ENCODE data around the gene CDC42SE2. TPM values are rescaled to one million over a fixed set of nuclear protein-coding genes. Genes with fewer than 3 reads are reported as not detected.
"Not testable (repeated sequence)": the region's sequence is repeated elsewhere in the genome, so short reads cannot be mapped to it uniquely, and the experiment has no call there.

The CDC42SE2 gene
- total and polyA plus RNA-seq, 3 experiments from 2014 or later, result 125 to 460 (median 131) TPM

DNA sequence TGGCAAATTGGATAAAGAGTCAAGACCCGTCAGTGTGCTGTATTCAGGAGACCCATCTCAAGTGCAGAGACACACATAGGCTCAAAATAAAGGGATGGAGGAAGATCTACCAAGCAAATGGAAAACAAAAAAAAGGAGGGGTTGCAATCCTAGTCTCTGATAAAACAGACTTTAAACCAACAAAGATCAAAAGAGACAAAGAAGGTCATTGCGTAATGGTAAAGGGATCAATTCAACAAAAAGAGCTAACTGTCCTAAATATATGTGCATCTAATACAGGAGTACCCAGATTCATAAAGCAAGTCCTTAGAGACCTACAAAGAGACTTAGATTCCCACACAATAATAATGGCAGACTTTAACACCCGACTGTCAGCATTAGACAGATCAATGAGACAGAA, 82.4 kb downstream of the CDC42SE2 start:
- POLR2A ChIA-PET; DNase-seq; H3K27ac ChIP-seq (ENCODE audit: low read depth, low read length); H3K4me3 ChIP-seq (ENCODE audit: low read length); H3K9me3 Mint-ChIP-seq; H3K9me3 ChIP-seq (ENCODE audit: low read length); H3K27me3 ChIP-seq (ENCODE audit: insufficient read depth, low read length, poor library complexity, severe bottlenecking); H3K27me3 Mint-ChIP-seq; H3K36me3 ChIP-seq (ENCODE audit: insufficient read depth, low read length): not testable (repeated sequence)
- H3K27ac Mint-ChIP-seq, result peak overlapping the region in 7 of 8 donors; percentile 52 to 93 (median 83)
- peaks cover 23% of the 10 kb centered on the region for H3K4me1 ChIP-seq (ENCODE audit: insufficient read depth, low read length)
- peaks cover 66 to 91% (median 81%) of the 10 kb centered on the region in 3 donors for H3K4me1 Mint-ChIP-seq
- CTCF ChIA-PET, result interaction anchor here (1.7 kb wide), 1 partner anchor 10 kb away, joined by 5 read pairs; no protein-coding TSS in a partner anchor
- peak overlapping the region in 2 of 7 donors; percentile 5 to 6 for H3K4me3 Mint-ChIP-seq
- peaks cover 14 to 80% (median 46%) of the 10 kb centered on the region in 3 donors for H3K36me3 Mint-ChIP-seq

DNA sequence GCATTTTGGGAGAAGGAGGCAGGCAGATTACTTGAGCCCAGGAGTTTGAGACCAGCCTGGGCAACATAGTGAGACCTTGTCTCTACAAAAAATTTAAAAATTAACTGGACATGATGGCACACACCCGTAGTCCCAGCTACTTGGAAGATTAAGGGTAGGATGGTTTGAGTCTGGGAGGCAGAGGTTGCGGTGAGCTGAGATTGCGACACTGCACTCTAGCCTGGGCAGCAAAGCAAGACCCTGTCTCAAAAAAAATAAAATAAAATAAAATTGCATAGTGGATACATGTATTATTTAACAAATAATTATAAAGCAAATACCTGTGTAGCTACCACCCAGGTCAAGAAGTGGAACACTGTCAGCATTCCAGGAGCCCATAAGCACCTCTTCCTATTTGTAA, 90.1 kb downstream of the CDC42SE2 start:
- no peak for DNase-seq
- Histone ChIP-seq H3K36me3 (ENCODE audit: insufficient read depth, low read length) (no peaks in the 10 kb centered on the region), H3K4me3 (ENCODE audit: low read length) (no peak overlapping the region), H3K9me3 (ENCODE audit: low read length) (no peaks in the 10 kb centered on the region), H3K27ac (ENCODE audit: low read depth, low read length) (no peak overlapping the region), H3K27me3 (ENCODE audit: insufficient read depth, low read length, poor library complexity, severe bottlenecking) (no peaks in the 10 kb centered on the region), H3K4me1 (ENCODE audit: insufficient read depth, low read length) (peaks cover 43% of the 10 kb centered on the region)
- Mint-ChIP-seq H3K27ac (peak overlapping the region in 5 of 8 donors; percentile 28 to 89 (median 56)), H3K9me3 (no peaks in the 10 kb centered on the region), H3K4me1 (peaks cover 52 to 82% (median 69%) of the 10 kb centered on the region in 3 donors), H3K36me3 (peaks cover 0 to 46% (median 3%) of the 10 kb centered on the region in 3 donors), H3K27me3 (peaks cover 0 to 1% of the 10 kb centered on the region in 2 donors), H3K4me3 (no peak overlapping the region)
- ChIA-PET POLR2A (no interaction called here), CTCF (interaction anchor here (0.6 to 1.1 kb wide), 2 partner anchors 33 to 164 kb away, joined by 3 read pairs; no protein-coding TSS in a partner anchor)

DNA sequence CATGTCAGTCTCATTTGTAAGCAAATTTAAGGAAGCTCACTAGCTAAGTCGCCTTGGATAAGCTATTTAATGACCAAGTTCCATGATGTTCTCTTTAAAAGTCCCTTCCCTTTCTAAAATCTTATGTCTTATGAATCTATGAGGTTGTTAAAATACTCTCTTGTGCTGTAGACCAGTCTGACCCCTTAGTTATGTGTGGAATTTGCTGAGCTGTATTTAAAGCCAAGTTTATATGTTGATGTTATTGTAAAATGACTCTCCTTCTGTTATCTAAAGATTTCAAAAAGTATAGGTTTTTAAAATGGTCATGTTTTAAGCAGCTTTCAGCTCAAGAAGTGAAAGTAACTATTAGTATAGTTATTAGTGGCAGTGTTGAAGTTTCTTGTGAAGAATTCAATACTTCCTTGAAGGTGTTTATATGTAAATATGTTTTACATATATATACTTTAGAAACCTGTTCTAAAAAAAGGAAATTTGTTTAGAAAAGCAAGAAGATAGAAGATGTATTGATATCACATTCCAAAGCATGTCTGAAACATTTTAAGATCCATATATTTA, 92.2 kb downstream of the CDC42SE2 start:
- H3K4me1 ChIP-seq (ENCODE audit: insufficient read depth, low read length), result peaks cover 43% of the 10 kb centered on the region
- H3K36me3 ChIP-seq (ENCODE audit: insufficient read depth, low read length), result peaks cover 9% of the 10 kb centered on the region
- H3K27ac ChIP-seq (ENCODE audit: low read depth, low read length), result no peak overlapping the region
- Mint-ChIP-seq H3K27ac (peak overlapping the region; percentile 48 to 97 (median 77)), H3K9me3 (no peaks in the 10 kb centered on the region), H3K4me3 (peak overlapping the region in 6 of 7 donors; percentile 0 to 70 (median 38)), H3K4me1 (peaks cover 56 to 86% (median 78%) of the 10 kb centered on the region in 3 donors), H3K36me3 (peaks cover 3 to 55% (median 6%) of the 10 kb centered on the region in 3 donors), H3K27me3 (peaks cover 0 to 1% of the 10 kb centered on the region in 2 donors)
- H3K27me3 ChIP-seq (ENCODE audit: insufficient read depth, low read length, poor library complexity, severe bottlenecking), result no peaks in the 10 kb centered on the region
- no peaks in the 10 kb centered on the region for H3K9me3 ChIP-seq (ENCODE audit: low read length)
- DNase-seq, result no peak
- no peak overlapping the region for H3K4me3 ChIP-seq (ENCODE audit: low read length)
- ChIA-PET CTCF (interaction anchor here (0.8 to 3.3 kb wide), 6 partner anchors 9 to 191 kb away, joined by 3 to 19 read pairs (median 4); partner anchors contain the start of gene HINT1), POLR2A (interaction anchor here (0.6 to 2.1 kb wide), 6 partner anchors 22 to 93 kb away, joined by 3 to 9 read pairs (median 6); partner anchors contain the start of gene CDC42SE2)

DNA sequence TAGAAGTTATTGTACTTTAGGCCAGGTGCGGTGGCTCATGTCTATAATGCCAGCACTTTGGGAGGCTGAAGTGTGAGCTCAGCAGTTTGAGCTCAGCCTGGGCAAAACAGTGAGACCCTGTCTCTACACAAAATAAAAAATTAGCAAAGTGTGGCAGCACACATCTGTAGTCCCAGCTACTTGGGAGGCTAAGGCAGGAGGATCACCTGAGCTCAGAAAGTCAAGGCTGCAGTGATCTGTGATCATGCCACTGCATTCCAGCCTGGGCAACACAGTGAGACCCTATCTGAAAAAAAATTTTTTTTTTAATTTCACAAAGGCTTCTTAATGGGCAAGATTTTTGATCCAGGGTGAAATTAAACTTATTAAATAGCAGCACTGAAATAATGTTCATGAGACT, 92.8 kb downstream of the CDC42SE2 start:
- Histone ChIP-seq H3K9me3 (ENCODE audit: low read length) (no peaks in the 10 kb centered on the region), H3K36me3 (ENCODE audit: insufficient read depth, low read length) (peaks cover 9% of the 10 kb centered on the region), H3K27me3 (ENCODE audit: insufficient read depth, low read length, poor library complexity, severe bottlenecking) (no peaks in the 10 kb centered on the region), H3K4me3 (ENCODE audit: low read length) (no peak overlapping the region), H3K4me1 (ENCODE audit: insufficient read depth, low read length) (peaks cover 49% of the 10 kb centered on the region), H3K27ac (ENCODE audit: low read depth, low read length) (no peak overlapping the region)
- H3K27ac Mint-ChIP-seq, result peak overlapping the region; percentile 46 to 96 (median 66)
- H3K36me3 Mint-ChIP-seq, result peaks cover 4 to 57% (median 6%) of the 10 kb centered on the region in 3 donors
- no peaks in the 10 kb centered on the region for H3K9me3 Mint-ChIP-seq
- H3K4me3 Mint-ChIP-seq, result peak overlapping the region in 1 of 7 donors; percentile 43
- peaks cover 61 to 89% (median 83%) of the 10 kb centered on the region in 3 donors for H3K4me1 Mint-ChIP-seq
- DNase-seq, result no peak
- POLR2A ChIA-PET, result interaction anchor here (1.0 to 2.1 kb wide), 4 partner anchors 22 to 93 kb away, joined by 3 to 9 read pairs (median 8); partner anchors contain the start of gene CDC42SE2
- peaks cover 0 to 1% of the 10 kb centered on the region in 2 donors for H3K27me3 Mint-ChIP-seq
- CTCF ChIA-PET, result interaction anchor here (0.8 to 3.3 kb wide), 5 partner anchors 10 to 191 kb away, joined by 3 to 19 read pairs (median 5); partner anchors contain the start of gene HINT1

DNA sequence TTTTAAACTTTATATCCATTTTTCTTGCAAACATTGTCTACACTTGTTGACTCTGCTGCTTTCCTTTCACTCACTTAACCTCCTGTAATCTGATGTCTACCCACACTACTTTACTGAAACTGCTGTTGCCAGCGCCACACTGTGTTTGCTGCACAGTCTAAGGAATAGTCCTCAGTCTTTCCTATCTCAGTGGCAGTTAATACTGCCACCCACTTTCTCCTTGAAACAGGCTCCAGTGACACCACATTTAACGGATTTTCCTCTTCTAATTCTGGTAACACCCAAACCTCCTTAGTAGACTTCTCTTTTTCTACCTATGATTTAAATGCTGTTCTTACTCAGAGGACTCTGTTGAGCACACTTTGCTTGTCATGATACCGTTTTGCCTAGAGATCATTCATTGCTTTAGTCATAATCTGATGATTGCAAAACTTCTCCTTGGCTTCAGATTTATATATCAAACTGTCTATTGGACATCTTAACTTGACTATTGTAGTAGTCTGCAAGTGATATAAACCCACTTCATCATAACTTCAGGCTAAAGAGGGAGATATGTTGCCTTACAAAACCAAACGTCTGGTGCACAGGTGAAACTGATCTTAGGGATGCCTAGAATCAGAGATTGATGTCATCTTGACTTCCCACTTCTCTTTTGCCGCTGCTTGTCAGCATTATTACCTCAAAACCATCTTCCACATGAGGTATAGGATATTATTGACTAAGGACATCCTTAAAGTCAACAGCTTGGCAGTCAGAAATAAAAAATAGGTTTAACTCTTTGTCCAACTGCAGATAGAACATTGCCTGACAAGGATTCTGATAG, 94.1 kb downstream of the CDC42SE2 start:
- H3K27me3 Mint-ChIP-seq, result no peaks in the 10 kb centered on the region
- no peak overlapping the region for H3K4me3 ChIP-seq (ENCODE audit: low read length)
- peak overlapping the region in 6 of 7 donors; percentile 7 to 70 (median 30) for H3K4me3 Mint-ChIP-seq
- H3K4me1 ChIP-seq (ENCODE audit: insufficient read depth, low read length), result peaks cover 49% of the 10 kb centered on the region
- CTCF ChIA-PET, result interaction anchor here (0.8 to 2.6 kb wide), 4 partner anchors 24 to 193 kb away, joined by 3 to 12 read pairs (median 3); partner anchors contain the start of genes CDC42SE2 and HINT1
- H3K27ac ChIP-seq (ENCODE audit: low read depth, low read length), result no peak overlapping the region
- H3K9me3 Mint-ChIP-seq, result no peaks in the 10 kb centered on the region
- H3K36me3 ChIP-seq (ENCODE audit: insufficient read depth, low read length), result peaks cover 9% of the 10 kb centered on the region
- H3K27ac Mint-ChIP-seq, result peak overlapping the region; percentile 74 to 96 (median 86)
- peaks cover 6 to 61% (median 6%) of the 10 kb centered on the region in 3 donors for H3K36me3 Mint-ChIP-seq
- POLR2A ChIA-PET, result no interaction called here
- no peaks in the 10 kb centered on the region for H3K9me3 ChIP-seq (ENCODE audit: low read length)
- peaks cover 64 to 93% (median 83%) of the 10 kb centered on the region in 3 donors for H3K4me1 Mint-ChIP-seq
- no peak for DNase-seq
- no peaks in the 10 kb centered on the region for H3K27me3 ChIP-seq (ENCODE audit: insufficient read depth, low read length, poor library complexity, severe bottlenecking)

DNA sequence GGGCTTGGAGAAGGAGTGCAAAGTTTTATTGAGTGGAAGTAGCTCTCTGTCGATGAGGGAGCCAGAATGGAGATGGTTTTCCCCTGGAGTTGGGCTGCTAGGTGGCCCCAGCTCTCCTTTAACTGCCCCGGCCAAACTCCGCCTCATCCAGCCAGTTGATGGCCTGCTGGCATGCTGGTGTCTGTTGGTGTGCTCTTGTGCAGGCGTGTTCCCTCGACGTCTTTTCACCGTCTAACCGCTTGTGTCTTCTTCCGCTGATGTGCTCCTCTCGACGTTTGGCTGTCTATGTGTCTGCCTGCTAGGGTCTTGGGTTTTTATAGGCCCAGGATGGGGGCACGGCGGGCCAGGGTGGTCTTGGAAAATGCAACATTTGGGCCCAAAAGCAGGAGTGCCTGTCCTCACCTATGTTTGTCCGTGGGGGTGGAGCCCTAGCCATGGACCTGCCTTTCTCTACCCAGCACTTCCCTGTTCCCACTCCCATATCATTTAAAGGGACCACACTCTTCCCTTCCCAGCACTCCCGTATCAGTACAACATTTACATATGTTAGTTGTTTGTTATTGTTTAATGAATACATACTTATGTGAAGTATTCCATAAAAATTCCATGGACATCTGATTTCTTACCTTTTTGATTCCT, 97.9 kb downstream of the CDC42SE2 start:
- no peaks in the 10 kb centered on the region for H3K27me3 Mint-ChIP-seq
- no peaks in the 10 kb centered on the region for H3K9me3 Mint-ChIP-seq
- Histone ChIP-seq H3K36me3 (ENCODE audit: insufficient read depth, low read length) (peaks cover 9% of the 10 kb centered on the region), H3K27me3 (ENCODE audit: insufficient read depth, low read length, poor library complexity, severe bottlenecking) (no peaks in the 10 kb centered on the region), H3K4me3 (ENCODE audit: low read length) (no peak overlapping the region), H3K27ac (ENCODE audit: low read depth, low read length) (no peak overlapping the region), H3K4me1 (ENCODE audit: insufficient read depth, low read length) (peaks cover 63% of the 10 kb centered on the region), H3K9me3 (ENCODE audit: low read length) (no peaks in the 10 kb centered on the region)
- H3K27ac Mint-ChIP-seq, result peak overlapping the region; percentile 59 to 97 (median 84)
- DNase-seq, result no peak
- H3K36me3 Mint-ChIP-seq, result peaks cover 9 to 77% (median 11%) of the 10 kb centered on the region in 3 donors
- CTCF ChIA-PET, result interaction anchor here (1.1 to 1.9 kb wide), 4 partner anchors 11 to 96 kb away, joined by 3 to 7 read pairs (median 5); no protein-coding TSS in a partner anchor
- peak overlapping the region in 2 of 7 donors; percentile 7 to 46 for H3K4me3 Mint-ChIP-seq
- POLR2A ChIA-PET, result interaction anchor here (0.5 to 2.1 kb wide), 5 partner anchors 11 to 109 kb away, joined by 3 to 8 read pairs (median 5); no protein-coding TSS in a partner anchor
- peaks cover 71 to 95% (median 94%) of the 10 kb centered on the region in 3 donors for H3K4me1 Mint-ChIP-seq

DNA sequence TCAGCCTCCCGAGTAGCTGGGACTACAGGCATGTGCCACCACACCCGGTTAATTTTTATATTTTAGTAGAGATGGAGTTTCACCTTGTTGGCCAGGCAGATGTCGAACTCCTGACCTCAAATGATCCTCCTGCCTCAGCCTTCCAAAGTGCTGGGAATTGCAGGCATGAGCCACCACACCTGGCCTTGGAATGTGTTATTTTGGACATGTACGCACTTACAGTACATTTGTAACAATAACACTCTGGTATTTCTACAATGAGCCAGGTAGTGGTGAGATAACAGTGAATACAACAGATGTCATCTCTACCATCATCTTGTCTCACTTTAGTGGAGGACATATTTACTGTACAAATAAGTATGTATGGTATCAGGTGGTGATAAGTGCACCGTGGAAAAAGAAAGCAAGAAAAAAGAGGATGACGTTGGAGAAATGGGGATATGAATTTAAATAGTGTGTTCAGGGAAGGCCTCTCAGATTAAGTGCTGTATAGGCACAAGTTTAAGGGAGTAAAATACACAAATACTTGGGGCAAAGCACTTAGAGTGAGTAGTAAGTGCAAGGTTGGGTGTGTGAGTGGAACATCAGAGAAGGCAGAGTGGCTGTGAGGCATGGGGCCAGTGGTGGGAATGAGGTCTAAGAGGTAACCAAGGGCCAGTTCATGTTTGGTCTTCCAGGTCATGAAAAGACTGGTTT, 100.1 kb downstream of the CDC42SE2 start:
- H3K27me3 ChIP-seq (ENCODE audit: insufficient read depth, low read length, poor library complexity, severe bottlenecking), result no peaks in the 10 kb centered on the region
- peaks cover 60% of the 10 kb centered on the region for H3K4me1 ChIP-seq (ENCODE audit: insufficient read depth, low read length)
- Mint-ChIP-seq H3K36me3 (peaks cover 14 to 76% (median 15%) of the 10 kb centered on the region in 3 donors), H3K27ac (peak overlapping the region; percentile 57 to 97 (median 90)), H3K4me3 (peak overlapping the region in 6 of 7 donors; percentile 7 to 54 (median 28)), H3K4me1 (peaks cover 67 to 95% (median 91%) of the 10 kb centered on the region in 3 donors), H3K9me3 (no peaks in the 10 kb centered on the region), H3K27me3 (no peaks in the 10 kb centered on the region)
- CTCF ChIA-PET, result interaction anchor here (1.1 kb wide), 1 partner anchor 14 kb away, joined by 4 read pairs; no protein-coding TSS in a partner anchor
- H3K36me3 ChIP-seq (ENCODE audit: insufficient read depth, low read length), result peaks cover 9% of the 10 kb centered on the region
- H3K27ac ChIP-seq (ENCODE audit: low read depth, low read length), result no peak overlapping the region
- POLR2A ChIA-PET, result interaction anchor here (0.6 kb wide), 2 partner anchors 19 to 21 kb away, joined by 5 to 9 read pairs; no protein-coding TSS in a partner anchor
- DNase-seq, result no peak
- no peak overlapping the region for H3K4me3 ChIP-seq (ENCODE audit: low read length)
- H3K9me3 ChIP-seq (ENCODE audit: low read length), result no peaks in the 10 kb centered on the region
